NCI-H1048 (cell line): Measurements from ENCODE around the gene DIP2C.
"Not testable (repeated sequence)": the region's sequence is repeated elsewhere in the genome, so short reads cannot be mapped to it uniquely, and the experiment has no call there.

Source experiments
- DNase-seq: peaks from one replicate; lab custom pipeline; 2025; lab: John Stamatoyannopoulos, UW

The DIP2C gene

DNA sequence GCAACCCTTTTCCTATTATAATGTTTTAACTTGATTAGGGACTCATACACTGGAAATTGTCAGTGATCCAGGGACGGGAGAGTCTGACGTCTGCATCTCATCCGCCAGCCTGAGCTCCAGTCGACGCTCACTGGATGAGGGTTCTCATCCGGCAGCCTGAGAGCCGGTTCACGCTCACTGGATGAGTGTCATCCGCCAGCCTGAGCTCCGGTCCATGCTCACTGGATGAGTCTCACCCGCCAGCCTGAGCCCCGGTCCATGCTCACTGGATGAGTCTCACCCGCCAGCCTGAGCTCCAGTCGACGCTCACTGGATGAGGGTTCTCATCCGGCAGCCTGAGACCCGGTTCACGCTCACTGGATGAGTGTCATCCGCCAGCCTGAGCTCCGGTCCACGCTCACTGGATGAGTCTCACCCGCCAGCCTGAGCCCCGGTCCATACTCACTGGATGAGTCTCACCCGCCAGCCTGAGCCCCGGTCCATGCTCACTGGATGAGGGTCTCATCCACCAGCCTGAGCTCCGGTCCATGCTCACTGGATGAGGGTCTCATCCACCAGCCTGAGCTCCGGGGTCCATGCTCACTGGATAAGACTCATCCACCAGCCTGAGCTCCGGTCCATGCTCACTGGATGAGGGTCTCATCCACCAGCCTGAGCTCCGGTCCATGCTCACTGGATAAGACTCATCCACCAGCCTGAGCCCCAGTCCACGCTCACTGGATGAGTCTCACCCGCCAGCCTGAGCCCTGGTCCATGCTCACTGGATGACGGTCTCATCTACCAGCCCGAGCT lies 209.6 kb downstream of the DIP2C start:
- DNase-seq, result not testable (repeated sequence)

- no peak for DNase-seq
Measured at GRCh38 chr10:478471-479245, 210.8 kb downstream of the DIP2C start.

DNA sequence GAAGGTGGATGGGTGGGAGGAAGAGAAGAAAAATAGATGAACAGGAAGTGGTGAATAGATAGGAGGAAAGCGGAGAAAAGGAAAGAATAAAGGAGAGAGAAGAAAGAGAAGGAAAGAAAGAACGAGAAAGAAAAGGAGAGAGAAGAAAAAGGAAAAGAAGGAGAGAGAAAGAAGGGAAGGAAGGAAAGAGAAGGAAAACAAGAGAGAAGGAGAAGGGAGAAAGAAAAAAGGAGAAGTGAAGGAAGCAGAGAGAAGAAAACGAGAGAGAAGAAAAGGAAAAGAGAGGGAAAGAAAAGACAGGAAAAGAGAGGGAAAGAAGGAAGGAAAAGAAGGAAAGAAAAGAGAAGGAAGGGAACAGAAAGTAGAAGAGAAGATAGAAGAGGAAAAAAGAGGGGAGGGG lies 211.8 kb downstream of the DIP2C start:
- DNase-seq, result no peak

DNA sequence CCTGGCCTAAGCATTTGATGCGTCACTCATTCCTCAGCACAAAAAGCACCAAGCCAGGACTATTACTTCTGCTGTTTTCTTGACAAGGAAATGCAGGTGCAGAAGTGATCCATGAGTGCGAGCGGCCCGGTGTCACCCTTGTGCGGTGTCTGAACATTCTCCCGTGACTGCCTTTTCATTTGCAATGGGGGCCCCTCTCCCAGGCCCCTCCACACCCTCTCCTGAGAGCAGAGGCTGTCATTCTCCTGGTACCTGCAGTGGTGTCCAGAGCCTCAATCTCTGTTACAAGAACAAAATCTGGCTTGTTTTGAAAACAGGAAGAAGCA lies 213.1 kb downstream of the DIP2C start:
- no peak for DNase-seq

GRCh38 chr10:475709-476454 lies 213.6 kb downstream of the DIP2C start:
- no peak for DNase-seq

DNA sequence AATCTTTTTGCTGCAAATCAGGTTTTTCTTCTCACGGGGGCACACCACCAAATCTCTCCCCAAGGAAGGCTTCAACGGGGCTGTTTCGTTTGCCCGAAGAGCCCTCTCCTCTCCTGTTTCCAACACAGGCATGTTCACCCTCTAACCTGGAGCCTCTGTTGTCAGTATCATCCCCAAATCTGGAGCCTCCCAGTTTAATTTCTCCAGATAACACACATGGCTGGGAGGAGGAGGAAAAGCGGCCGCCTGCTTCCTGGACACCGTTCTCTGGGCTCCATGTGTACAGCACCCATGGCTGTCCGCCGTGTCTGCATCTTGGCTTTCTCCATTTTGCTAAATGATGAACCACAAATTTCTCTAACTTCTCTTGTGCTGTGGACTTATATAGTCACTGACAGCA lies 214.5 kb downstream of the DIP2C start:
- no peak for DNase-seq

DNA sequence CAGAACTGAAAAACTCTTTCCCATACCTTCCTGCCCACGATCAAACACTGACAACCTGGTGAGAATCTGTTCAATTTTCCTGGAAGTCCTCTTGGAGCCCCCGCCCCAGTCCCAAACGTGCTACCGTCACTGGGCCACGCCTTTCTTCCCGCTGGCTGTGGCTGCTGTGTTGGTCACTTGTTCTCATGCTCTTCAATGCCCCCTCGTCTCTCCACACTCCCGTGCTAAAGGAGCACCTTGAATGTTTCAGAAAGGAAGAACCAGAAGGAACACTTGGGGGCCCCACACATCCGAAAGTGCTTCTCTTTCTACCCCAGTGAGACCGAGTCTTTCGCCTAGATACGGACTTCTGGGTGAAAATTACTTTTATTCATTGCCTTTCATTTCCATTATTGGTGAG lies 215.1 kb downstream of the DIP2C start:
- DNase-seq, result no peak

DNA sequence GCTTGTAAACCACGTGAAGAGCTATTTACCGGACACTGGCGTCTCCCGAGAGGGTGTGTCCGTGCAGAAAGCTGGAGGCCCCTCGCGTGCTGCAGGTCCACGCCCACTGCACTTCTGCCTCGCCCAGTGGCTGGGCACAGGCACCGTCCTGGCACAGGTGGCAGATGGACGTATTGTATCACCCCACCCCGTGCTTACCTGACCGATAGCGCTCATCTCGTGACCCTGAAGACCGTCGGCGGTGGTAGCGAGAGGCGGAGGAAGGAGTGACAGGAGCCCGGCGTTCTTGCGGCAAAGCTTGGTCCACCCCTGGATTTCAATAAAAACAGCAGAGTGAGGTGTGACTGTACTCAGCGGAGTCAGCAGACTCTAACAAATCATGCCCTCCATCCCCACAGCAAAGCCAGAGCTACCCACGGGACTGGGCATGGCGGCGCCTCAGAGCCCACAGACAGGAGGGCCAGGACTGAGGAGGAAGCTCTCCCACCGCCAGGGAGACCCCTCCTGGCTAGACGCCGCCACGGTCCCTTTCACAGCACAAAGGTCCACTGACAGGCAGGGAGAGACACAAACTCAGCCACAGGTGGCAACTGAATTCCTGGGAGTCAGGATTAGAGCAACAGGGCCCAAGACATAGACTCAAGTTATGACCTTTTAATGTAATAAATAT lies 217.1 kb downstream of the DIP2C start:
- no peak for DNase-seq

DNA sequence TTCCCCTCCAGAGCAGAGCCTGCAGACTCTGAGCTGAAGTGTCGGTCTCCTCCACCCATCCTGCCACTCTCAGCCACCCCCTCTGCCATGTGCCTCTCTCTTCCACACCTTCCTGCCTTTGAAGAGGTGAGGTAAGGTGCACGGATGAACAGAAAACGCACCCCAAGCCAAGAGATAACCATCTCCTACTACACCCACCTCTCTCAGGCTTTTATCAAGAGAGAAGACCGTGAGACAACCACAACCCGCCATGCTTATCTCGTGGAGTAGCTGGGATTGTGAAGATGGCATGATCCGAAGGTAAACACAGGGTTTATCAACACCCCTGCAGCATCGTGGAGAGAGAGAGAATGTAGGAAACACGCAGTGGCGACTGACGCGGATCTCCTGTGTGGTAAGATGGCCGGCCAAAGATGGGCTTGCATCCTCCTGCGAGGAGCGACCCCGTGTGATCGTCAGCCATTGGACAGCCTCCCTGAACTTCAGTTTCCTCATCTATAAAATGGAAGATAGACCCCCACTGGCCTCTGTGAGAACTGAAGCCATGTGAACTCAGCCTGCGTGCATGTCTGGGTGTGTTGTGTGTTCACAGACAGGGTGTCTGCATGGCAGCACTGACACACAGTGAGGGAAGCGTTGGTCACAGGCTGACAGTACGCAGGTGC lies 219.0 kb downstream of the DIP2C start:
- no peak for DNase-seq

GRCh38 chr10:469947-470338 lies 219.5 kb downstream of the DIP2C start:
- DNase-seq, result no peak

DNA sequence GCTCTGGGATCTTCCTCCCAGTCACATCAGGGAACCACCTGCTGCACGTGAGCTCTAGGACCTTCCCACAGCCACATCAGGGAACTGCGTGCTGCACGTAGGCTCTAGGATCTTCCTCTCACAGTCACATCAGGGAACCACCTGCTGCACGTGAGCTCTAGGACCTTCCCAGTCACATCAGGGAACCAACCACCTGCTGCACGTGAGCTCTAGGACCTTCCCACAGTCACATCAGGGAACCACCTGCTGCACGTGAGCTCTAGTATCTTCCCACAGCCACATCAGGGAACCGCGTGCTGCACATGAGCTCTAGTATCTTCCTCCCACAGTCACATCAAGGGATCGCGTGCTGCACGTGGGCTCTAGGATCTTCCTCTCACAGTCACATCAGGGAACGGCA lies 229.7 kb downstream of the DIP2C start:
- no peak for DNase-seq

GRCh38 chr10:458421-458851 lies 231.0 kb downstream of the DIP2C start:
- DNase-seq, result no peak

- DNase-seq, result no peak
Measured at GRCh38 chr10:456486-456885, 233.0 kb downstream of the DIP2C start.

- DNase-seq, result no peak
Measured at GRCh38 chr10:454860-455259, 234.6 kb downstream of the DIP2C start.

DNA sequence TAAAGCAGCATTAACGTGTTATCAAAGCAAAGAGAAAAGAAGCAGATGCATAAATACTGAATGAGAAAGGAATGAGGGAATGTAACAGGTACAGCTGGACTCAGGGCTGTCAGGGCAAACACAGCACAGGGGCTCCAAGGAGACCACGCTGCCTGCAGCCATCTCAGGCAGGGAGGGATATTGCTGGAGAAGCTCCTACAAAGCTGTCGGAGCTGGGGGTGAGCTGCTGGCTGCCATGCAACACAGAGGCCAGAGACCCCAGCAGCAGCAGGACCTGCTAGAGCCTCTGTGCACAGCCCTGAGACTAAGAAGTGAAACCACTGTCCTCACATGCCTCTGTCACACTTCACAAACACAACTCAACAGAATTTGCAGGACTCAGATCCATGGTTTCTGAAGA lies 235.8 kb downstream of the DIP2C start:
- no peak for DNase-seq

DNA sequence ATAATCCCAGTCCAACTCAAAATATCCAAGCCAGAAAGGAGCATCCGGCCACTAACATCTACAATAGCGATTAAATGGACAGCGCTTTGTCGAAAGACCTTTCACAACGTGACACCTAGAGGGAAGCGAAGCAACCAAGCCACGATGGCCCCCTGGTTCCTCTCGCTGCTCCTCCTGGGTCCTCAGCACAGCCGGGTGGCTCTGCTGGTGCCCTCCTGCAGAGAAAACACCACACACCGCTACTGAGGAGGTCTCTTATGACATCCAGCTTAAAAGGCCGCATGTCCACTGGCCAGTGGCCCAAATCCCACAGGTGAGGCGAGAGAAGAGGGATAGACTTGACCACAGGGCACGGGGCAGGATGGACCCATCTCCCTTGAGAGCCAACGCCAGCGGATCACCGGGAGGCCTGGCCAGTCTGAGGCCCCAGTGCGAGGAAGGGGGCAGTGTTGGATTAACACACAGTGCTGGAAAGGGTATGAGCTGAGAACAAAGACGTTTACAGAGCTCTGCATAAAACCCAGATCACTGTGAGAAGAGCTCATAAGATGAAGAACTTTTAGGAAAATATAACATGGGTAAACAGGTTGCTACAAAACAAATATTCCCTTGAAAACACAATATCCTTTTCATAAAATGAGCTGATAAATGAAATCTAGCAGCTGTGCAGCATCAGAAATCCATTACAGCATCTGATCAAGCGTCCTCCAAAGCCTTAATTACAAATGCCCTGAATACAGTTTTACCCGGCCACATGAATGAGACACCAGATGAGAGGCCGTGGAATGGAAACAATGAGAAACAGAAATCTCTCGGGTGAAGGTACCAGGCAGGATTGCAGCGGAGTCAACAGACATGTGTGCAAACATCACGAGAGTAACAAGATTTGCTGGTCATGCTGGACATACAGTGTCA lies 236.7 kb downstream of the DIP2C start:
- DNase-seq, result no peak

- DNase-seq, result no peak
Measured at GRCh38 chr10:451856-452255, 237.6 kb downstream of the DIP2C start.

- no peak for DNase-seq
Measured at GRCh38 chr10:451021-451471, 238.4 kb downstream of the DIP2C start.

DNA sequence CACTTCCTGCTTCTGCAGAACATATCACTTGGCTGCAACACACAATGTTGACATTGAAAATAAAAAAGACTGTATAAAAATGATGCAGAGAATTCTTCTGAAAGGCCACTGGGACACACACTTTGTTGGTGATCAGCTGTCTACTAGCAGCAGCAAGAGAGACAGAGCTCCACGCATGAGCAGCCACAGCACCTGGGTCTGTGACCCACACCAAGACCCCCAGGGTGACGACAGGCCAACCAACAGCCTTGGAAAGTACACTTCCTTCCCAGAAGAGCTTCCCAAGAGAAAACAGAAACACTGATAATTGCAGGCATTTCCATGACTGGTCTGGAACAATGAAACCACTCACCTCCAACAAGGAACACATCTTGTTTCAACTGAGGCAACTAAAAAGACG lies 239.0 kb downstream of the DIP2C start:
- DNase-seq, result no peak

DNA sequence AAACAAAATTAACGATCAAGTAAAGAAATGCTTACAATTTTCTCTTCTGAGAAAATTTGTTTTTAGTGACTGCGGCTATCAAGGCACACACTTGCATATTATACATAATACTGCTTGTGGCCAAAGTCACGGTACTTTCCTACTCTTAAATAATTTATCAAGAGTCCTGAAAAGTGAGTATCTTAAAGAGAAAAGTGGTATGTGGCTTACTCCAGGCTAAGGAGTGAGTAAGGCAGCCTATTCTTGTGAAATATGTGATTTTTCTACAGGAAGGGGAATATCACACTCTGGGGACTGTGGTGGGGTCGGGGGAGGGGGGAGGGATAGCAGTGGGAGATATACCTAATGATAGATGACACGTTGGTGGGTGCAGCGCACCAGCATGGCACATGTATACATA lies 240.1 kb downstream of the DIP2C start:
- not testable (repeated sequence) for DNase-seq

- no peak for DNase-seq
Measured at GRCh38 chr10:443459-443858, 246.0 kb downstream of the DIP2C start.
